GM19023 (cell line): ENCODE results near the gene BCL2.
A peak's percentile ranks its signal among the peaks of the same experiment; 100 is the strongest.

Source experiments
- ATAC-seq: cut with Tn5 transposase; IDR thresholded peaks from one replicate; pipeline ENCODE4 v1.9.1; 2021; ENCODE audit warnings: mild to moderate bottlenecking, moderate library complexity; ENCODE audit not compliant: unreplicated experiment

Gene BCL2

DNA sequence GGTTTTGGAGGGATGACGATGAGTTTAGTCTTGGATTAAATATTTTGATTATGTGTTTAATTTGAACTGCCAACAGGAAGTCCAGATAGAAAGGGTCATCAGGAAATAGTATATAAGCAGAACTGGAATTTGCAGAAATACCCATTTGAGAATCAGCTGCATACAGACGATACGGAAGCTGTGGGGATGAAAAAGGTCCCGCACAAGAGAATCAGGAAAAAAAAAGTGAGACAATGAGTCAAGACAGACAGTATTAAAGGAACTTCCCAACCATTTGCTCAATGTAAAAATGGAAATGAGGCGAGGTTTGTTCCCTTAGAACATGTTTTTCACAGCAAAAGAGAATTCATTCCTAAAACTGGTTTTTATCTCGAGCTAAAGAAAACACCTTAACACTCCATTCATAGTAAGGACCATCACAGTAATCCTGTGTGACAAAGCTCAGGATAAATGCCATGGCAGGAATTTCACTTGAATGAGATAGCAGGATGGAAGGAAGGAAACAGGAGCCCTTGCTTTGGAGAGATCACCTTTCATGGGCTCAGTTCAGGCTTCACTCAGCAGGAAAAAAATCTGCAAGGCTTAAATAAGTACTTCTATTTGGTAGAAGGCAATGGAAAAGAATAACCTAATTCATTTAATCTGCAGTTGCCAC, 29.3 kb downstream of the BCL2 start:
- no peak for ATAC-seq

DNA sequence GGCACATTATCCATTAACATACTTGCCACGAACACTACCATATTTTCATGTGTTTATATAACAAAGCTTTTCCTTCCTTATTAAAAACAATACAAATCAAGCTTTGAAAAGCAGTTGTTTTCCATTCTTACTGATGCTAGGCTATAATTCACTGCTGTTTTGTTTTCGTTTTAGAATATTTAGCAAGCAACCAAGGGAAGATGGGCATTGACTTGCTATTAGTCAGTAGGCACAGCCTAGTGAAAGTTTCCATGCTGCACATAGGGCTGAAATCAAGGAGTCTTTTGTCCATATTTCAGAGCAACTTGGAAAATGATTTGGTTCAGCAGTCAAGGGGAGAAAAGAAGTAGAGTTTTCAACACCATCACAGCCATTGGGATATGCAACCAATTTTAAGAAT, 31.3 kb downstream of the BCL2 start:
- ATAC-seq, result no peak

DNA sequence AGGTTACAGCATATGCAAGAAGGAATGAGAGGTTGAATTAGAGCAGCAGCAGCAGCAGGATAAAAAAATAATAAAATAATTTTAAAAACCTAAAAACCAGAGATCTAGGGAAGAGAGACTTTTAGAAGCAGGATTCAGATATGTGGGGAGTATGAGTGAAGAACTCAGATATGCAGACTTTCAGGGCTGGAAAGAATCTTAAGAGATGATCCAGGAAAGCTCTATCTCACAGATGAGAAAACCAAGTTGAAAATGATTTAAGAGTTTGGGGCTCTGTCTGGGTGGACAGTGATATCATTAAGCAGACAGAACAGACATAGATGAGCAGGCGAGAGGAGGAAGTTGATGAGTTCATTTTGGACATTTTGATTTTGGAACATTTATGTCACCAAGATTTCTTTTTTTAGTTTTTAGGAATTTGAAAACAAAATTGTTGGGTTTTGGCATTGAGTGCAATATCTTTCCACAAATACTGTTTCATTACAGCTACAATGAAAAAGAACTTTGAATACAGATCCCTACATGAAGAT, 31.8 kb downstream of the BCL2 start:
- no peak for ATAC-seq

DNA sequence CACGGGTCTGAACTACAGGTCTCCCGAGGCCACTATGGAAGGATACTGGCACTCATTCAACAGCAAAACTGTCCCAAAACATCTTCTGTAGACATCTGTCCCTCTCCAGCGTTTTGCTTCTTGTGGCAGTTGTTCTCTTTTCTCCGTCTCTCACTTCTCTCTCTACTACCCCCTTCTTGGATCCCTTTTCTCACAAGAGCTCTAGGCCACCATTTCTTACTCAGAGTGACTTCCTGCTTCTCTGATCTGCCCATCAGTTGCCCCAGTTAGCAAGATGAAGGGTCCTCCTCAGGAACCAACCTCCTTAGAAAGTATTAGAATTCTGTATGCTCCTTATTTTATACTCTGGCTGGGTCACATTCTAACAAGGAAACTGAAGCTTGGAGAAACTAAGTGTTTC, 32.6 kb downstream of the BCL2 start:
- no peak for ATAC-seq

DNA sequence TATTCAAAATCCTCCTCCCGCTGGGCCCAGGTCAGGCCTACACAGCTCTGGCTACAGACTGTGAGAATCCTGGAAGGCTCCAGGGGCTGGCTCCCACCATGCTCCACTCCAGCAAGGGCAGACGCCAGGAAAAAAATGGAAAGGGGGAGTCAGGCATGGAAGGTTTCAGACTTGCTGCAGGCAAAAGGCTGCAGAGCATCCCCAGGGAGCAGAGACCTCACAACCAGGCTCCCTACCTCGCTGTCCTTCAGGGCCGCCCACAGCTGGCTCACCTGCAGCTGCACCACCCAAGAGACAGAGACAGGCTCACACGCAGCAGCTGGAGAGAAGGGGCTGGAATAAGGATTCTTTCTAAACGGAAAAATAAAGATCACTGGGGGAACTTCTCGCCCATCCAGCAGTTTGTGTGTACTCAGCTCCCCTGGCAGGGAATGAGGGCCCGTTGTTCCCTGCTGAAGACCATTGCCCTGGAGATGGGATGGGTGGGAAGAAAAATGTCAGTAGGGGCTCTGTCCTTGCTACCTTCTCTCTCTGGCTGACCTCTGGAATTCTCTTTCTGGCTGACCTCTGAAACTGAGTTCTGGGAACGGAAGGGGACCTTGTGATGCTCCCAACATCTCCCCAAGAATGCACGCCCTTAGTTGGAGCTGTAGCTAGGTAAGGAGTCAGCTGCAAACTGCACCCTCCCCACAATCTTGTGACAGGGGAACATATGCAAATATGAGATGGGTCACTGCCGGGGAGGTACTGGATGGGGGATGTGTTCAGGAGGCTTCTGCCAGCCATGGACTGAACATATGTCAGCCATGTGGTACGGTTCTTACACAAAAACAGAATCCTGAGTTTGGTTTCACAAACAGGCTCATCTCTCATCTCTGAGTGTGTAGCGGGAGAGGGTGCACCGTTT, 34.5 kb downstream of the BCL2 start:
- peak; percentile 99 for ATAC-seq

DNA sequence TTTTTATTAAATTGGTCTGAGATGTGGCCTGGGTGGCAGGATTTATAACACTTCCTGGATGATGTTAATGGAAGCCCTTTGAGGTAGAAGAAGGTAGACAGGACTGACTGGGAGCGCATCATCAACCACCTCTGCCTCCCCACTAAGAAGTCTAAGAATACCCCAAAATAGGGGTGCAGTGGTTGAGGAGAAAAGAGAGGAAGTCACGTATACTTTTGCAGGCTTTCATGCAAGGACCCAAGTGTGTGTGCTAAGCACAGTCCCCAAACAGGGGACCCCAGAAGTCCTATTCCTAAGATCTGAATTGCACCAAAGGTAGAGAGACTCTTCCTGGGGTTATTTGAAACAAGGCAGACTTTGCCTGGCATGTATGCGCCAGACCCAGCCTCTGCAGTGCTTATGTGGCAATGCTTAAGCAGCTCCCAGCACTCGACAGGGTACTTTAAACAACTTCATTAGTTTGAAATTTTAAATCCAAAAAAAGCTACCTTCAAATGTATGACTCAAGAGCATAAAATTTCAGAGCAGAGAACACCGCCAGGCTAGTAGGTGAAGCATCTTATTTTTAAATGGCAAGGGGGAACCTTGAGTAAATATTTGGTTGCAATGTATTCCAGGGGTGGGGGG, 35.3 kb downstream of the BCL2 start:
- no peak for ATAC-seq

DNA sequence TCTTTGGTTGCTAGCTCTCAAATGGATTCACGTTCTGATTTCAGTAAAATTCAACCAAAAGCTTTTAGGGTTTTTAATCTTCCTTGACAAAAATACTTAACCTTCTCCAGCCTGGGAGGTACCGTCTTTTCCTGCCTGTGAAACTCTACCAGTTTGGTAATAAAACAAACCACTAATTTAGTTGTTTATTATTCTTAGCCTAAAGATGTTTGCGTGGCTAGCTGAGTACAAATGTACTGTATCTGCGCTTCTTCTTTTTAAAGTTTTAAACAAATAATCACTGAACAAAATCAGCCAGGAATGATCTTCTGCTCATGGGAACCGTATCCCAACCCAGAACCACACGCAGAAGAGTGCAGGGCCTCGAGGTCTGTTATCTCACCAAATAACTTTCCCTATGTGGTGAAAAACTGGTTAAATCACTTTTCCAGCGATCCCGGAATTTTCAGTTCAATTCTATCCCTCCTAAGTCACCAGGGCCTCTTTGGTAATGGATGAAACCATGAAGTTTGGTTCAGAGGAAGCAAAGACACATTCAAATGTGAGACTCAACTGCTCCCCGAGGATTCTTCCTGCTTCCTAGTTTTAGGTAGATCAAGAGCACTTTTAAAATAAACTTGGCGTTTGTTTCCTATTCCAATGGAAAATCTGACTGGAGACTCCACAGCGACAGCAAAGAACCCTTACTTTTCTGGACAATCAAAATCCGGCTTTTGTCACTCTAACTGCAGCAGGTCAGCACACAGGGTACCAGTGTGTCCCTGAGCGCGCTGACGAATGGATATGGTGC, 36.1 kb downstream of the BCL2 start:
- ATAC-seq, result no peak

DNA sequence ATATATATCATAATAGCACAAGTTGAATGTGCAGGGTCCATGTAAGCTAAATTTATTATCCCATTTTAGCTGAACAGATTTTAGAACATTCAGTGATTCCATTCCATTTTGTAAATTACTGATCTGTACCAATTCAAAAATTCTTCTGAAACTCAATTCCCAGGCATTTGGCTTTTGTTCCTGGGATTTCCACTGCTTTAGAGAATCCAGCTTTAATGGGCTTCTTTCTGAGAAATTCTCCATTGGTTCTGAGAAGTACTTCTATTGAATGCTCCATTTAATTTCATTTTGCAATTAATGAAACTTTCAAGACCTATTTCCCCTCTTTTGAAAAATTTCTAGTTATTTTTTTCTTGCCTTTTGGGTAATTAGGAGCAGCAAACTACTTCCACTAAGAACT, 36.8 kb downstream of the BCL2 start:
- no peak for ATAC-seq

DNA sequence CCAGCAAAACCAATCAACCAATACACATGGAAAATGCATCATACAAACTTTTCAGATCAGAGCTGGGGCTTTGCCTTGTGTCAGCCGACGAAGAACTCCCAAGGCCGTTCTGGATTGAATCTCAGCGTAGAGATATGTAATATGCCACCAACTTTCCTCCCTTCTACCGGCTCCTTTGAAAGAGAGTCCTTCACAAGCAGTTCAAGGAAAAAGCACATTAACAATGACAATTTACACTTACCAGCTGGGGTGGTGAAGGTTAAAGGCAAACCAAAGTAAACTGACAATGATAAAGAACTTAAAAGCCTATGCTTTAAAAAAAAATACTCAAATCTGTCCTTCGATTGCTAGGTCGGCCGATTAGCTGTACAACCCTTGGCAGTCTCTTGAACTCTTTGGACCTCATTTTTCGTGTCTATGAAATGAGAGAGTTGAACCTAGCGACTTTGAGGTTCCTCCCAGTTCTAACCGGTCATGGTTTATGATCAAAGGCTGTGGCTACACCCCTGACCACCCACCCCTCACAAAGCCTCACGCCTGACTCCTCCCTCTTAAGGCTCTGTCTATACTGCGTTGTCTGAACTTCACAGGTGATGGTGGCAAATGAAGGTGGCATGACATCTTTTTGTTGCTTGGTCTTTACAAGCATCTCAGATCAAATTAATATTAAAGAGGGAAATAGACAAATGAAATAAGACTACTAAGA, 46.2 kb downstream of the BCL2 start:
- ATAC-seq, result no peak

DNA sequence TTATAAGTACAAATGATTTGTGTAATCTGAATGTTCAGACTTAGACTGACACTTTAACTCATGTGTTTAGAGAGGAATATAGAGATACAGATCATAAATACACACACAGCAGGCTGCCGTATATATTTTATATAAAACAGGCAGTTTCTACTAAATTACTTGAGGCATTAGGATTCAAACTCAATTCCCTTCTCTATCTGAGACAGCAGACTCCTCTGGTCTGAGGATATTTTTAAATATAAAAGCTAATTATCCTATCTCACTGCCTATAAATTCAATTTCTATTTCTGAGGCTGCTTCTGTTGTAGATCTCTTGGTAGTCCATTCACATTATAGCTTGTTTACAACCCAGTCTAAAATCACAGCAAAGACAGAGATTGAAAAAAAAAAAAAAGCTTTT, 46.9 kb downstream of the BCL2 start:
- ATAC-seq, result no peak

DNA sequence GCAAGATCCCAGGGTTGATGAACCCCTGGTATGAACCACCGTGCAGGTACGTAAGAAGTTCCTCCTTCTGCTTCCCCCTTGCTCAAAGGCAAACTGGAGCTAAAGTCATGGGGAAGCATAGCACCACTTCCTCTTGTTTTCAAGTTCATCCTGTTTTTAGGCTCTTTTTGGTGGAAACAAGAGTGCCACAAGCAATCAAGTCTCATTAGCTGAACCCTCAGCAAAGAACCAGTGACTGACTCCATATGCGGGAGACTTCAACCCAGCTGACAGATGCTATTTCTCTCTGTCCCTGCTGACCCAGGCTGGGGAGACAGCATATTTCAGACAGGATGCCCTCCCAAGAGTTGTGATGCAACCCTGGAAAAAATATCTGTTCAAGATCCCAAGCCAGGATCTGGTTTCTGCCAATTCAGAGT, 47.7 kb downstream of the BCL2 start:
- ATAC-seq, result no peak

DNA sequence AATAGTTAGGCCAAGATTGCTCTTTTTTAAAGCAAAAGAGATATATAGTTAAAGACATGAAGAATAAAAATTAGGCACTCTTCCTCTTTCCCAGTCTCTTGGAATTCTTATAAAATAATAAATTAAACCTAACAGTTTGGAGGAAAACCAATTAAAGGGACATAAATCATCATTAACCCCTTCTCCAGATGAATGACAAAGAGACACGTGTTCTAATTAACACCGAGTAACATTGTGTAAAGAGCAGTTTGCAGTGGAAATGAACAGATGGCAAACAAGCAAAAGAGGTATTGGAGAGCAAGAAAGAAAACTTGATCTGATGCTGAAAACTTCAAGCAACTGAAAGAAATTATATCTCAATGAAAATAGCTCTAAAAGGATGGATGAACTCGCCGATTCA, 48.4 kb downstream of the BCL2 start:
- ATAC-seq, result no peak

DNA sequence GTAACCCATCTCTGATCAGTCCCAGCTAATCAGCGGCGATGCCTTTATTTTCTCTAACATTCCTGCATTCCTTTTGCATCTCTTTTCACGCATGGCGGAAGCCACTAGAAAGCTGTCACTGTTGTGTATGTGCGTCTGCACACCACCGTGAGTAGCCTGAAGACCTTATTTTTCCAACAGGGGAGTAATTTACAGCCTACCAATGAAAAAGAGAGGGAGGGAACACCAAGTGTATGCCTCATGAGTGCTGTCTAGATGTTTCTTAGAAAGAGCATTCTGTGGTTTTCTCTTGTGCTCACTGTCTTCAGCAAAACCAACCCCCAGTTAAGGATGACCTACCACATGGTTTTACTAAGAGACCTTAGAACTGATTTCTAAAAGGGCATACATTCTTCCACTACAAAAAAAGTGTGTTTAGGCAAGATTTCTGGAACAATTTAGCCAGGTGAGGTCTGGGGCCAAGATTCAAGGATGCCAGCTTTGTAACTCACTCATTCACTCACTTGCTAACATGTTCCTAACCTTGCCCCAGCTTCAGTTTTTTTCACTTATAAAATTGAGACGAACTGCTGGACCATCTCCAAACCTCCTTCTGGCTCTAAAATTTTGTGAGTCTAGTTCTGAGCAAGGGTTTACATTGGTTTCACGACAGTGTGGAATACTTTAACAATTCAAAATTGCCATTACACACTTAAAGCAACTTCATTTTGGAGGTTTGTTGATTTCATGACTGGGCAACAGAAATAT, 51.4 kb downstream of the BCL2 start:
- ATAC-seq, result no peak

DNA sequence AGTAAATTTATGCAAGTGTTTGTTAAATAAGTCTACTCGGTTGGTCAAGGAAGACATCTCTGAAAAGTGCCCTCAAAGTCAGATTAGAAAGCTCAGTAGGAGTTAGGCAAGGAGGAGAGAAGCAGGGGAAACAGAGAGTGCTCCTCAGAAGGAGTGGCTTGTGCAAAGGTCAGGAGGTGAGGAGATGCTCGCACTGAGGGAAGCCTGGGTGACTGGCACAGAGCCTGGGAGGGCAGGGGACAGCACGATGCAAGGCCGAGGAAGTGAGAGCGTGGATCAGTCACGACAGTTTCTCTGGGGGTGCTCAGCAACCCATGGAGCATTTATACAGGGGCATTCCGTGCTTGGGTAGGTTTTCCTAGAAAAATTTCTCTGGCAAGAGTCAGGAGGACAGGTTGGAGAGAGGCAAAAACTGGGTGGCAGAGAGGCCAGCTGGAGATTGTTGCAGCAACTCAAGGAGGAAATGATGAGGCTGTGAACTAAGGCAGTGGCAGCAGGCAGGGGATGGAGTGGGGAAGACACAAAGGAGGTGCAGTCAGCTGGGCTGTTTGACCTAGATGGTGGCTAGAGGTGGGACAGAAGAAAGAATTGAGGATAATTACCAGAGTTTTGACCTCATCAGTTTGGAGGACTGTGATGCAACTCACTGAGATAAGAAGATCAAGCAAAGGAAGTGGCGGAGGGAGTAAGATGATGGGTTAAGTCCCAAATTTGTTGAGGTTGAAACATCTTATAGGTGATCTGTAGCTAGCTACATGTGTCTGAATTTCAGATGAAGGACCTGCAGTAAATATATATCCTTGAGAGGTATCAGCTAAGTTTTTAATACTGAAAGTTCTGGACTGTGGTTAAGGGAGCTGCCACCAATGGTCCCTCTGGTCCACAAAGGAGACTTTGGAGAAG, 52.4 kb downstream of the BCL2 start:
- no peak for ATAC-seq

DNA sequence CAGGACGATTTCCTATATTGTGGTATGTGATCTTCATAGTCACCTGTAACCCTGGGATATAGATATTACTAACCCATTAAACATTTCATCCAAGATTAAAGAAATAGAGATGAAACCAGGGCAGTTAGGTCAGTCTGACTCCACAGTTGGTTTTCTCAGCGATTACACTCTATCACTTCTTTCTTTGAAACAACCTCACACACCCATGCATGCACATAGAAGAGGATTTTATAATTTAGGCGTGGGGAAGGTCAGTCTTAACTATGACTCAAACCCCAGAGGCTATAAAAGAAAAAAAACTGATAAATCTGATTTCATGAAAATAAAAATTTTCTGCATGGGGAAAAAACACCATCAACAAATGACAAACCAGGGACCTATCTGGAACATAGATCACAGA, 54.2 kb downstream of the BCL2 start:
- no peak for ATAC-seq

DNA sequence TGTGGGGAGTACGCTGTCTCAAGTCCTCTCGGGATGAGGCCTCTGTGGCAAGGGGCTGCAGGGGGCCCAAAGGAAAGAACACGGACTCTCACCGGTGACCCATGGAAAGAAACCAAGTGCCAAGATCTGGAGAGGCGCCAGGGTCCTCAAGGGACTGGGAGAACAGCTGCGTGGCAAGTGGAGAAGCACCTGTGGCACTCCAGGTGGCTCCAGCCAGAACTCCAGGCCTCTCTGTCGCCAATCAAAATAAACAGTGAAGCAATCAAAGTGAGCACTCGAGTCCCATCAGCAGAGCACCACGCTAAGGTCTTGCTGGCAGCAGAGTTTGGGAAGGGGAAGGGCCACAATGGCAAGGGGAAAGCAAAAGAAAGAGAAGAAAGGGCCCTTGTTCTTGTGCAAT, 54.7 kb downstream of the BCL2 start:
- no peak for ATAC-seq

DNA sequence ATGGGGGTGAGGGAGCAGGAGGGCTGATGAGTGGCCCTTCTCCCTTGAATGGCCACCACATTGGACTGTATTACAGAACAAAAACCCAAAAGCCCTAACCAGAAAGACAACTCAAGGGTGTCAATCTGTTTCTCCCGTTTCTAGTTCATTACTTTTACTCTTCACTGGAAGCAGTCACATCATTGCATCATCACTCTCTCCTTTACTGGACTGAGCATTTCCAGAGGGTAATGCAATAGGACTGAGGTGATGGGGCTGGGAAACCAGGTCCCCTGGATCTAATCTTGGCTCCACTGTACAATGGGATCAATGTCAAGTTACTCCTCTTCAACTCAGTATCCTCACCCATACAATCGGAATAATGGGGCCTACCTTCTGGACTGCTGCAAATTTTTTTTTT, 56.1 kb downstream of the BCL2 start:
- ATAC-seq, result no peak
